IgD-negative memory B cell (primary cell): ENCODE results near the gene GPAM. TPM values are rescaled to one million over a fixed set of nuclear protein-coding genes. Genes with fewer than 3 reads are reported as not detected.

Source experiments
- H3K27ac Mint-ChIP-seq, 3 donors: one replicate each; pipeline ENCODE4 v1.8.0; 2020 to 2022; ENCODE audit warnings: mild to moderate bottlenecking in 3 of 3, mixed read lengths in 3 of 3, moderate library complexity in 1 of 3
- H3K27me3 Mint-ChIP-seq: one replicate; pipeline ENCODE4 v1.8.0; 2021; ENCODE audit warnings: mixed read lengths
- H3K36me3 Mint-ChIP-seq: one replicate; pipeline ENCODE4 v1.8.0; 2020; ENCODE audit warnings: mild to moderate bottlenecking, mixed read lengths
- H3K4me1 Mint-ChIP-seq, 3 donors: one replicate each; pipeline ENCODE4 v1.8.0; 2020 to 2022; ENCODE audit warnings: mixed read lengths in 3 of 3, mild to moderate bottlenecking in 1 of 3
- H3K4me3 Mint-ChIP-seq, 4 donors: one replicate each; pipeline ENCODE4 v1.8.0; 2020 to 2022; ENCODE audit warnings: mild to moderate bottlenecking in 4 of 4, mixed read lengths in 4 of 4, moderate library complexity in 3 of 4
- H3K9me3 Mint-ChIP-seq, 3 donors: one replicate each; pipeline ENCODE4 v1.8.0; 2020 to 2021; ENCODE audit warnings: mixed read lengths in 3 of 3, mild to moderate bottlenecking in 1 of 3
- polyA plus RNA-seq: library from polyadenylated mRNA; unstranded; fragments of 300-500 nt; fragmentation: Illumina TruSeq; gene quantifications from one replicate; pipeline ENCODE4 v1.2.3, GENCODE V29; 2021

The GPAM gene
- polyA plus RNA-seq, 1 donor from 2014 or later, result 2.5 TPM

DNA sequence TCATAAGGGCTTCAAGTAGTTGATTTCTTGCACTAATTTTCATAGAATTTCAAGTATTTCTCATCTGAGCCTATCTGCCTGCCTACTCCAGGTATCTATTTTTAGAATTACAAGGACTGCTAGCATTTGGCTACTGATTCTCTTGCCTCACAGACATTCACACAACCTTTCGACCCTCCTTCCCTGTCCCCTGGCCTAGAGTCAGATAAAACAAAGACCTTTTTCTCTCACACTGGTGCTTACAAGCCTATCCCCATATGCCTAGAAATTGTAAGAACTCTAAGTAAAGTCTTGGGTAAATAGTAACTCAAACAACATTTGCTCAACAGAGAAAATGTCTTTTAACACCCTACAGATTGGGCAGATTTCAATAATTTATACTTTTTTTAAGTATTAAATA, 6.3 kb downstream of the GPAM start:
- Mint-ChIP-seq H3K9me3 (no peaks in the 10 kb centered on the region), H3K4me3 (no peak overlapping the region), H3K27ac (no peak overlapping the region), H3K27me3 (no peaks in the 10 kb centered on the region), H3K36me3 (peaks cover 3% of the 10 kb centered on the region), H3K4me1 (no peaks in the 10 kb centered on the region)

DNA sequence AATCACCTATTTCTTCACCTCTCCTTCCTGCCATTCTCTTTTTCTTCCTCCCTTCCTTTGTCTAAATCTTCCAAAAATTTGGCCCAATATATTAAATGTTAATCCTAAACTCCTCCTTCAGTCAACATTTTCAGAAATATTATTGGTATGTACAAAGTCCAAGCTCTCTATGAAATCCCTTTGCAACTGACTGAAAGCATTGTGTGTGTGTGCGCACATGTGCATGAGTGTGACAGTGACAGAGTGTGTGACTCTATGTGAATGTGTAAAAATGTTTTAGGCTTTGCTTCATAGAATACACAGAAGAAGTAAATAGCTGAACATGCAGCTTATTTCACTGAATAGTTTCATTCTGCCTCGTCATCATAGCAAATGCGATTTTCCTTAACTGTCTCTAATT, 7.0 kb downstream of the GPAM start:
- Mint-ChIP-seq H3K4me1 (no peaks in the 10 kb centered on the region), H3K4me3 (no peak overlapping the region), H3K27me3 (no peaks in the 10 kb centered on the region), H3K9me3 (no peaks in the 10 kb centered on the region), H3K36me3 (peaks cover 3% of the 10 kb centered on the region), H3K27ac (no peak overlapping the region)

DNA sequence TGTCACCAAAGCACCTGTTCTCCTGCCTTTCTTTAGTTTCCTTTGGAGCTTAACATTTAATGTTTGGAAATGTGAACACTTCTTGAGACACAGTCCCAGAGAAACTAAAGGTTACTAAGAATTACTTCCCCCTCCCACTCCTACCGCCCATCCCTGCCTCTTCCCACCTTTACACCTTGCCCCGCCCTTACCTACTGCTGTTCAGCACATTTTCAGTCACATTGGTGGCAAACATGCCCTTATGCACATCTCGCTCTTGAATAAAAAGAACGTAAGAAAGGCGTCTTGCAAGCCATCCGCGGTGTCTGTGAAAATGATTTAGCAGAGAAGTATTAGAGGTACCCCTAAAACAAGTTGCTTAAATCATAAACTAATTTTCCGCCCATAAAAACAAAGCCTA, 8.2 kb downstream of the GPAM start:
- no peak overlapping the region for H3K27ac Mint-ChIP-seq
- no peaks in the 10 kb centered on the region for H3K4me1 Mint-ChIP-seq
- H3K36me3 Mint-ChIP-seq, result peaks cover 3% of the 10 kb centered on the region
- H3K4me3 Mint-ChIP-seq, result no peak overlapping the region
- no peaks in the 10 kb centered on the region for H3K9me3 Mint-ChIP-seq
- H3K27me3 Mint-ChIP-seq, result no peaks in the 10 kb centered on the region

DNA sequence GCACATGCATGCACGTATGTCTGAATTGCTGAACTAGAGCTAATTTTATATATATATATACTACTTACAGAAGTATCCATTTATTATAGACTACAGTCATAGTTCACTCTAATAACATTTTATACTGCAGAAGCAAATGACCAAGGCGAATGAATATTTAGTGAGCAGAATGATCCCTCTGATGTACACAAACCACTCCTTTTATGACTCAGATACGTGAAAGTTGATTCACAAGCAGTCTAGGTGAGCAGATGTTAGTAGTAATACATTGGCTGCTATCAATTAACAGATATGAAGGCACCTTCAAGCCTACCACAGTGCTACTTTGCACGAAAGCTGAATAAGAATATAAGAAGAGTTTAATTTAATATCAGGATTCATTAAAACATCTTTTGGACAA, 10.4 kb downstream of the GPAM start:
- H3K36me3 Mint-ChIP-seq, result peaks cover 5% of the 10 kb centered on the region
- H3K4me1 Mint-ChIP-seq, result no peaks in the 10 kb centered on the region
- no peak overlapping the region for H3K27ac Mint-ChIP-seq
- no peaks in the 10 kb centered on the region for H3K9me3 Mint-ChIP-seq
- H3K27me3 Mint-ChIP-seq, result no peaks in the 10 kb centered on the region
- H3K4me3 Mint-ChIP-seq, result no peak overlapping the region

DNA sequence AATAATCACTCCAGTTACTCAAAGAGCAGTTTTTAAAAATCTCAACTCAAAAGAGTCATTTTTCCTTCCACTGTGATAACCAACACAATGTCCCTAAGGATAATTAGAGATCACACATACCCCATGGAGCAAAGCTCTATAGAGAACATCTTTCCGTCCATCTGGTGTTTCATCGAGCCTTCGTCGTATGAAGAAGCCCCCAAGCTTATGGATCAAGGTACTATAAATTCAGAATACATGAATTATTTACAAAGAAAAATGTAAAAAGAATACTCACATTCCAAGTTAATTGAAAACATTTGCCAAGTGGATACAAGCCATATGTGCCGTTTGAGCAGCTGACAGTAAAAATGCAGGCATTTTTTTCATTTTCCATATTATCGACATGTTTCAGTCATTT, 14.8 kb downstream of the GPAM start:
- H3K4me1 Mint-ChIP-seq, result no peaks in the 10 kb centered on the region
- H3K27me3 Mint-ChIP-seq, result no peaks in the 10 kb centered on the region
- no peak overlapping the region for H3K27ac Mint-ChIP-seq
- H3K36me3 Mint-ChIP-seq, result peaks cover 3% of the 10 kb centered on the region
- no peaks in the 10 kb centered on the region for H3K9me3 Mint-ChIP-seq
- no peak overlapping the region for H3K4me3 Mint-ChIP-seq

DNA sequence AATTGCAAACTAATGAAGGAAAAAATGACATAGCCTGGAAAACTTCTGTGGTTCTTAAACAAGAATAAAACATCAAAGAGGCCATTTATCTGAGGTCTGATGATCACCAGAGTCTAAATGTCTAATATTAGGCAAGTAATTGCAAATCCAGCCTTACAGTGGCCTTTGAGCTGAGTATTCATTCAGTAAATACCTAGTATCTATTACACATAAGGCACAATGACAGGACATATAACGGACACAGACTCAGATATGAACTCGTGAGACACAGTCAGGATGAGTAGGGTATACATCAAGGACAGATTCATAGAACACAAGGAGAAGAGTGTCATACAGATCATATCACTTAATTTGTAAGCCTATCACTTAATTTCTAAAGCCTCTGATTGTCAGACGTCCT, 16.8 kb downstream of the GPAM start:
- peaks cover 4% of the 10 kb centered on the region for H3K36me3 Mint-ChIP-seq
- no peaks in the 10 kb centered on the region for H3K27me3 Mint-ChIP-seq
- H3K4me1 Mint-ChIP-seq, result no peaks in the 10 kb centered on the region
- no peak overlapping the region for H3K27ac Mint-ChIP-seq
- no peaks in the 10 kb centered on the region for H3K9me3 Mint-ChIP-seq
- no peak overlapping the region for H3K4me3 Mint-ChIP-seq

DNA sequence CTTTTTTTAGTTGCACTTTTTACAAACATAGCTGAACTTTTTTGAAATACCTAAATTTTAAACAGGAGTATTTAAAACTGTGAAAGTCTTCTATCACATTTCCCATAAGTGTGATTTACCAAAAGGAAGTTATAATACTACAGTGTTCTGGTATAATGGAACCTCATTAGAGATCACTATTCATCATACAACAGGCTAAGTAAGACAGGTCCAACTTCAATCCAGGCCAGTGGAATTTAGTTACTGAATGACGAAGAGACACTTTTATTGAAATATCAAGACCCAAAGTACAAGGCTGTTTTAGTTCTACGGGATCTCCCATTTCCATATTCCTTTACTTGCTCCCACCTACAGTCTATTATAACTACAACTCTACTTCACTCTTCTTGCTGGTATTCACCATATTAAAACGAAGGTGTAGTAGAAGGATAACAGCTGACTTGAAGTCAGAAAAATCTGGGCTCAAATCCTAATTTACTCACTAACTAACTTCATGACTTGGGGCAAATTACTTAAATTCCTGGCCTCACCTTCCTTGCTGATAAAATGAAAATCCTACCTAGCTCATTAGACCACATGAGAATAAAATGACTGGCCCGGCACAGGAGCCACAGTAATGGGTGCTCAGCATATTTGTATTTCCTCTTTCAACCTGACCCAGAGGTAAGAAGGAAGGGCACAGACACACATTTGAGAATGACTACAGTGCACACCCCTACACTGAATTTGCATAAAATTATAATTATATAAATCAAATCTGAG, 21.6 kb downstream of the GPAM start:
- no peaks in the 10 kb centered on the region for H3K9me3 Mint-ChIP-seq
- H3K4me3 Mint-ChIP-seq, result no peak overlapping the region
- H3K4me1 Mint-ChIP-seq, result no peaks in the 10 kb centered on the region
- peaks cover 6% of the 10 kb centered on the region for H3K36me3 Mint-ChIP-seq
- no peaks in the 10 kb centered on the region for H3K27me3 Mint-ChIP-seq
- H3K27ac Mint-ChIP-seq, result no peak overlapping the region

DNA sequence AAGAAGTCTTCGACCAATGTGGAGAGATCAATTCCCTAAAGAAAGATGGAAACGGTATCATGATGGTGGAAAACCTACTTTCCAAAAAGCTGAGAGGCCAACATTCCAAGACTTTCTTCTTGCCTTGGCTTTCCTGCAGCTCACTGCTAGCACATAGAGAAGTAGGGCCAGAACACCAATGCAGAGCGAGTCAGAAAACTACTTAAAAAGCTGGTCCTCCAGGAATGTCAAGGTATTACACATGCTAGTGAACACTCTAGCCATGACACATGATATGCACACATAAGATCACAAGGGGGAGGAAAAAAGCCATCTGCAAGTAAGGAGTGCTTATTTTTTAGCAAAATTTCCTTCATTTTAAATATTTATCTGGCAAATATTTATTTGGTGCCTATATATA, 22.7 kb downstream of the GPAM start:
- no peak overlapping the region for H3K4me3 Mint-ChIP-seq
- H3K4me1 Mint-ChIP-seq, result no peaks in the 10 kb centered on the region
- no peaks in the 10 kb centered on the region for H3K9me3 Mint-ChIP-seq
- H3K27ac Mint-ChIP-seq, result no peak overlapping the region
- no peaks in the 10 kb centered on the region for H3K27me3 Mint-ChIP-seq
- H3K36me3 Mint-ChIP-seq, result peaks cover 7% of the 10 kb centered on the region

DNA sequence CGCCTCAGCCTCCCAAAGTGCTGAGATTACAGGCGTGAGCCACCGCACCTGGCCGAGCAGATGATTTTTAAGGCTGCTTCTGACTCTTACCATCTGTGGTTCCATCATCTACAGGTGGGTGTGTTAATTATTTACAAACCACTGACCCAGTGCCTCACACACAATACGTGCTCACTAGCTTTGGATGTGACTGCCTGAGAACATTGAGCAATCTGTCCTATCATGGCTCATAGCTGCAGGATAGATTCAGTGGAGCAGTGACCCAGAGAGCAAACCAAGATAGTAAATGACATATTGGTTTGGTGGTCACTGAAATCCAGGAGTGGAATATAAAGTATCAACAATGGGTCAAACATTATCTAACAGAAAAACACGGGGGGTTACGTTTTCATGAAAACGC, 24.1 kb downstream of the GPAM start:
- H3K36me3 Mint-ChIP-seq, result peaks cover 11% of the 10 kb centered on the region
- H3K27me3 Mint-ChIP-seq, result no peaks in the 10 kb centered on the region
- H3K4me1 Mint-ChIP-seq, result no peaks in the 10 kb centered on the region
- no peak overlapping the region for H3K27ac Mint-ChIP-seq
- no peaks in the 10 kb centered on the region for H3K9me3 Mint-ChIP-seq
- H3K4me3 Mint-ChIP-seq, result no peak overlapping the region

DNA sequence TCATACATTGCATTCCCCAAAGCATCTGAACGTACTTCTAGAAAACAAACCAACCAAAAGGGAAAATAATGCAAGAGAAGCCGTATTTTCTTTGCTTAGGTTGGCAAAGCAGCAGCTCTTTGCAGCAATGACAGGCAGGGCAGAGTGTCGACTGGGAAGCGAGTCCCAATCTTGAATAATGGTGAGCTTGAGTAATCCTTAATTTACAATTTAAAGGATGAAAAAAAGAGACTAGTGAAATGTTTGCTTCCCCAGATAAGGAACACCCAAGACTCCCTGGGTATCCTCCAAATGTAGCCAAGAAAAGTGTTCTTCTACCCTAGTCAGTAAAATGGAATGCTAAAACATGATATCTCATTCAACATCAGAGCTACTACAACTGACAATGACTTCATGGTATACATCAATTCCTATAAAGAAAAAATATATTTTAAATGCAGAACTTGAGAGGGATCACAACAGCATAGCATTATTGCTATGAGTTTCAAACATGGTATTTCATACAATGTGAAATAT, 32.0 kb downstream of the GPAM start:
- Mint-ChIP-seq H3K4me3 (no peak overlapping the region), H3K27me3 (no peaks in the 10 kb centered on the region), H3K9me3 (no peaks in the 10 kb centered on the region), H3K4me1 (no peaks in the 10 kb centered on the region), H3K36me3 (peaks cover 7% of the 10 kb centered on the region), H3K27ac (no peak overlapping the region)

DNA sequence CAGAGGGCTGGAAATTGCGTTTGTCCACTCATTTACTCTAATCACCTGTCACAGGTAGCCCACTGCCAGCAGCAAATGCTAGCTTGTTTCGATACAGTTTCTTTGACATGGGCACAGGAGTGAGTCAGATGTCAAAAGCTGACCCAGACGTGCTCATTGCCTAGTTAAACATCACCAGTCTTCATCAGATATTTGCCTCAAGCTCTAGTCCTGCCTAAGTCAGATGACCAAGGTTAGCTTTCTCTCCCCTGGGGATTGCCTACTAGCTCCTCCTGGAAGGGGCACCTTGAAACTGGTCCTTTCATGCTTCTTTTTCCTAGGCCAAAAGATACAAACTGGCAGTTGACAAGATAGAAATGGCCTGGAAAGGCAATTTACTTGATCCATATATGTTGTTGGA, 35.2 kb downstream of the GPAM start:
- Mint-ChIP-seq H3K27ac (no peak overlapping the region), H3K27me3 (no peaks in the 10 kb centered on the region), H3K4me3 (no peak overlapping the region), H3K36me3 (peaks cover 3% of the 10 kb centered on the region), H3K9me3 (no peaks in the 10 kb centered on the region), H3K4me1 (no peaks in the 10 kb centered on the region)

DNA sequence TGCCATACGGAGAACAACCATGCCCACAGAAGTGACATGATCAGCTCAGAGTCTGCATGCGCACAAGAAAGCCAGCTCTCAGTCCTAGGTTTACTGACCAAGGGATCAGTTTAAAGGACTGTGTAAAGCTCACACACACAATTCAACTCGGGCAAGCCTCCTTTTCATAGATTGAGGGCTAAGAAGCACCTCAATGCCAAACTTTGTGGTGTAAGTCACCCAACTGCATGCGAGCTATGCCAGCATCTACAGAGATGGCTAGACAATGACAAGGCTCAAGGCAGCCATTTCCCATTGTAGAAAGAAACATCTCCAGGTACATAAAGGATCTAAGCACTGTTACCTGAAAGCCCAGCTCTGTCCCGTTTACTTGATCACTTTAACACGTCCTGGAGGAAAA, 36.8 kb downstream of the GPAM start:
- no peaks in the 10 kb centered on the region for H3K9me3 Mint-ChIP-seq
- no peaks in the 10 kb centered on the region for H3K4me1 Mint-ChIP-seq
- no peak overlapping the region for H3K27ac Mint-ChIP-seq
- H3K4me3 Mint-ChIP-seq, result peak overlapping the region in 1 of 4 donors; percentile 5
- no peaks in the 10 kb centered on the region for H3K27me3 Mint-ChIP-seq
- peaks cover 3% of the 10 kb centered on the region for H3K36me3 Mint-ChIP-seq

DNA sequence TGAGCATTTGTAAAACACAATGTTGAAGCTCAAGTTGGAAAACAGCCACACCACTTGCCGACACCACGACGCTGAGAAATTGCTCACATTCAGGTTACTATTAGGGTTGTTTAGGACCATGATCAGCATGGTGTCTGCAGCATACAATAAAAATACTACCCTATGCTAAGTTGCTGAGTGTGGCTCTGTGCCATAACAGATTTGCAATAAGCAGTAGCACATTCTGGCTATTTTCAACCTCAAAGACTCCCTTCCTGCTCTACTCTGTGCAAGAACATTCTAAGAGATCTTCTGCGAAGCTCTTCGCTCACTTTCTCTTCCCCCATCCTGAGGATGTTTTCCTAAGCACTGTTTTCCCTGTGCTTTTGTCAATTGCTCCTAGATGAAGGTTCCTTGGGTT, 38.3 kb downstream of the GPAM start:
- H3K4me3 Mint-ChIP-seq, result no peak overlapping the region
- H3K4me1 Mint-ChIP-seq, result no peaks in the 10 kb centered on the region
- H3K9me3 Mint-ChIP-seq, result no peaks in the 10 kb centered on the region
- H3K27ac Mint-ChIP-seq, result no peak overlapping the region
- peaks cover 3% of the 10 kb centered on the region for H3K36me3 Mint-ChIP-seq
- no peaks in the 10 kb centered on the region for H3K27me3 Mint-ChIP-seq

DNA sequence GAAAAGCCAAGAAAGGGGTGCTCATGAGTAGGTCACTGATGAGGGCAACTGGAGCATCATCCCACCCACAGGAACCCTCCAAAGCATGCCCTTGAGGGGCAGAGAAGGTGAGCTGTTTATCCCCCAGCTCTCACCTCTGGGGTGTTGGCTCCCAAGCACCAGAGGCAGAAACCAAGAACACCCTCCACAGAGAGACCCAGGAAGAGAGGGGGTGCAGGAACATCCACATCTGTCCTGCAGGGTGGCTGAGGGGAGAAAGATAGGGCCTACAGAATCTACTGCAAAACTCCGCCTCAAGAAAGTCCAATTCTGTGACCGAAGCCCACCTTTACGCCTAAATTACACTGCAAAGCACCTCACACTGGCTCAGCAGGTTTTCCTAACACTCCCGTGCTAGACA, 40.1 kb downstream of the GPAM start:
- Mint-ChIP-seq H3K27me3 (no peaks in the 10 kb centered on the region), H3K36me3 (no peaks in the 10 kb centered on the region), H3K9me3 (no peaks in the 10 kb centered on the region), H3K27ac (peak overlapping the region in 1 of 3 donors; percentile 44), H3K4me1 (peaks cover 0 to 3% (median 0%) of the 10 kb centered on the region in 3 donors), H3K4me3 (no peak overlapping the region)

DNA sequence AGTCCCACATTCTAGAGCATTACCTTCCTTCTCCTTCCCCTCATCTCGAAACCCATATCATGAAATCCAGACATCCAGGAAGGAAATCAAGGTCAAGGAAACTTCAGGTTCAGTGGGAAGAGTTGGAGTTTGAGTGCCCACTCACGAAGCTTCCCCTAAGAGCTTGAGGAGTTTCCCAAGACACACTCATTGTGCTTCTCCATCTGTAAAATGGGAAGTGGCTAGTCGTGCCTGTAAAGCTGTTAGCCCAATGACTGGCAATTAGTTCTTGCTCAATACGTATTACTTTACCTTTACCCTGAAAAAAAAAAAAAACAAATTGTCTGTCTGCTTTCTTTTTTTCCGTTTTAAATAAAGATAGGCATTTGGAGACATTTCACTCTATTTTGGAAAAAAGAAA, 42.3 kb downstream of the GPAM start:
- Mint-ChIP-seq H3K27ac (no peak overlapping the region), H3K36me3 (no peaks in the 10 kb centered on the region), H3K9me3 (no peaks in the 10 kb centered on the region), H3K27me3 (no peaks in the 10 kb centered on the region), H3K4me1 (peaks cover 0 to 3% (median 0%) of the 10 kb centered on the region in 3 donors), H3K4me3 (no peak overlapping the region)

DNA sequence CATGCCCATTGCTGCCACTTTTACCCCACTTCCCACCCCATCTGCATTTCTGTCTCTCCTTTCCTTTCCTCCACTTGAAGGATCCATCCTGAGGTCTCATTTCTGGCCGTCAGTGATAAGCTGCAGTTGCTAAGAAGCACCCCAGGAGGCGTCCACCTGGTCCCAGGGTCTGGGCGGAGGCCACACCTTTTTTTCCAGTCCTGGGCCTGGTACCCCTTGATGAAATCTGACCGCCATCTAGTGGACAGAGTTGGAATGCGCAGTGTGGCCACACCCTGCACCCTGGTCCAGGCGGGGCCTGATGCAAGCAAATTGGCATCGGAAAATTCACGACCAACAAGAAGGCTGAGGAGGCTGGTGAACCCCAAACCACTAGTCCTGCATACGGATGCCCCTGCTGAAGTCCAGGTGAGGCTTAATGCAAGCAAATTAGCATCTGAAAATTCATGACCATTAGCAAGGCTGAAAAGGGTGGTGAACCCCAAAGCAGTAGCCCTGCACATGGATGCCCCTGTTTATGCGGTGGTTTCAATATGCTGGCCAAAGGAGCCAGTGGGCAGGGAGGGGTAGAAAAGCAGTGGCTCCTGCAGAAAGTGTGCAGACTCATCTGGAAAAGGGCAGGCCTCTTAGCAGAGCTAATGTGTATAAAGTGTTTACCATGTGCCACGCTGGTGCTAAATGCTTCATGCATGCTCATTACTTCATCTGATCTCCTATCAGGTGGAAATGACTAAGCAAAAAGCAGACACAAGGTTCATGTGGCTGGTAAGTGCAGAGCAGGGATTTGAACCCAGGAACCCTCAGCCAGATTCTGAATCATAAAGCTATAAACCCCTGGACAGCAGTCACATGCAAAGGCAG, 43.2 kb downstream of the GPAM start:
- no peak overlapping the region for H3K4me3 Mint-ChIP-seq
- H3K4me1 Mint-ChIP-seq, result peaks cover 0 to 3% (median 0%) of the 10 kb centered on the region in 3 donors
- no peaks in the 10 kb centered on the region for H3K27me3 Mint-ChIP-seq
- H3K9me3 Mint-ChIP-seq, result no peaks in the 10 kb centered on the region
- H3K36me3 Mint-ChIP-seq, result peaks cover 2% of the 10 kb centered on the region
- H3K27ac Mint-ChIP-seq, result no peak overlapping the region
